Bronchial epithelial cell (primary cell): ENCODE results near the gene EPB41L4B. TPM values are rescaled to one million over a fixed set of nuclear protein-coding genes. Genes with fewer than 3 reads are reported as not detected.

Source experiments
- DNase-seq: peaks from one replicate; pipeline ENCODE4 v3.0.0-alpha.2; 2010; ENCODE audit warnings: low read depth
- FAIRE-seq: peaks from 2 replicates; lab custom pipeline; 2011; peaks lifted over from hg19 to GRCh38; lab: Jason Lieb, UNC
- H3K27me3 ChIP-seq: 2 replicates; pipeline ENCODE4 v1.5.1; 2011; ENCODE audit warnings: low read length; ENCODE audit not compliant: control insufficient read depth, insufficient read depth
- H3K36me3 ChIP-seq: 2 replicates; pipeline ENCODE4 v1.5.1; 2011; ENCODE audit warnings: low read length; ENCODE audit not compliant: control insufficient read depth, insufficient read depth
- H3K4me3 ChIP-seq: 2 replicates; pipeline ENCODE4 v1.5.1; 2011; ENCODE audit warnings: mild to moderate bottlenecking, low read depth, low read length, control low read depth
- CTCF ChIP-seq: IDR thresholded peaks from 2 replicates; pipeline ENCODE4 v1.5.1; 2011; ENCODE audit warnings: mild to moderate bottlenecking, moderate library complexity, low read length, control low read depth, inconsistent platforms; ENCODE audit not compliant: insufficient read depth, severe bottlenecking
- total RNA-seq: library from RNA; depleted of rRNA; stranded (reverse); fragments of >200 nt; gene quantifications from 2 replicates; pipeline ENCODE4 v1.2.1, GENCODE V29; 2014

The EPB41L4B gene
- total RNA-seq, 1 donor from 2014 or later: 30.3 TPM

DNA sequence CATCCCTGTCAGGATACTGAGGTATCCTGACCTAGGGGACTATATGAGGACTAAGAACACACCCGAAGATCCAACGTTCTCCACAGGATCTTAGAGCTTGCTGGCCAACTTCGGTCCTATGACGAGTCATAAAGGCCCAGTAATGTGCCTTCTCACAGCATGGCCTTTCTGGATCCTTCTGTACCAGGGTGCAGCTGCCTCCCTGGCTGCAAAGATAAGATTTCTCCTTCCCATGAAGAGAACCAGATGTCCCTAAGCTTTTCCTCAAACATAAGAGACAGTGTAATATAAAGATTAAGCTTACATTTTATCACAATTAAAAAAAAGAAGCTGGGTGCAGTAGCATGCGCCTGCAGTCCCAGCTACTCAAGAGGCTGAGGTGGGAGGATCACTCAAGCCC is 18.3 kb downstream of the EPB41L4B start:
- TF ChIP-seq CTCF: no peak
- H3K4me3 ChIP-seq: no peak overlapping the region
- H3K27me3 ChIP-seq: no peaks in the 10 kb centered on the region
- no peak for FAIRE-seq
- peaks cover 2% of the 10 kb centered on the region for H3K36me3 ChIP-seq
- no peak for DNase-seq

GRCh38 chr9:109301012-109301411 is 19.8 kb downstream of the EPB41L4B start:
- TF ChIP-seq CTCF: no peak
- Histone ChIP-seq H3K4me3 (no peak overlapping the region), H3K27me3 (no peaks in the 10 kb centered on the region), H3K36me3 (peaks cover 2% of the 10 kb centered on the region)
- FAIRE-seq: no peak
- no peak for DNase-seq

GRCh38 chr9:109299891-109300290 is 21.0 kb downstream of the EPB41L4B start:
- Histone ChIP-seq H3K4me3 (no peak overlapping the region), H3K27me3 (no peaks in the 10 kb centered on the region), H3K36me3 (peaks cover 2% of the 10 kb centered on the region)
- no peak for TF ChIP-seq CTCF
- DNase-seq (no peak), FAIRE-seq (no peak)

- DNase-seq: peak; percentile 95
- peaks cover 2% of the 10 kb centered on the region for H3K36me3 ChIP-seq
- no peak overlapping the region for H3K4me3 ChIP-seq
- no peak for FAIRE-seq
- no peaks in the 10 kb centered on the region for H3K27me3 ChIP-seq
- no peak for TF ChIP-seq CTCF
Observed at GRCh38 chr9:109297899-109298298, 23.0 kb downstream of the EPB41L4B start.

GRCh38 chr9:109295221-109296130 is 25.4 kb downstream of the EPB41L4B start:
- FAIRE-seq (no peak), DNase-seq (no peak)
- no peaks in the 10 kb centered on the region for H3K36me3 ChIP-seq
- H3K4me3 ChIP-seq: no peak overlapping the region
- H3K27me3 ChIP-seq: no peaks in the 10 kb centered on the region
- no peak for TF ChIP-seq CTCF

DNA sequence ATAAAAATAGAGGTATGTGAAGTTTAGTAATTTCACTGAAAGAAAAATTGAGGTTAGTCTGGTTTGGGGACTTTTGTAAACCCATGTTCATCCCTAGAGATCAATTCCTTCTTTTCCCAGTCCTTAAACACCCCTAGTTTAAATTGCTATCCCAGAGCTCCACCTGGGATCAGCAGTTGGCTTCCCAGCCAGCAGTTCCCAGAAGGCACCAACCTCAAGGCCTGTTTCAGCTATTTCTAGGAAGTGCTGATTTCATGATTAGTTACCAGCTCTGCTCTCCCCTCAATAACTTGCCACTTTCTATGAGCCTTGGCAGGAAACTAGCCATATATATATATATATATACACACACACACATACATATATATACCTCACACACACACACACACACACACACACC is 30.5 kb downstream of the EPB41L4B start:
- DNase-seq (no peak), FAIRE-seq (no peak)
- Histone ChIP-seq H3K4me3 (no peak overlapping the region), H3K36me3 (no peaks in the 10 kb centered on the region), H3K27me3 (no peaks in the 10 kb centered on the region)
- no peak for TF ChIP-seq CTCF
